ENCODE results near the gene RAB23.

Gene RAB23

DNA sequence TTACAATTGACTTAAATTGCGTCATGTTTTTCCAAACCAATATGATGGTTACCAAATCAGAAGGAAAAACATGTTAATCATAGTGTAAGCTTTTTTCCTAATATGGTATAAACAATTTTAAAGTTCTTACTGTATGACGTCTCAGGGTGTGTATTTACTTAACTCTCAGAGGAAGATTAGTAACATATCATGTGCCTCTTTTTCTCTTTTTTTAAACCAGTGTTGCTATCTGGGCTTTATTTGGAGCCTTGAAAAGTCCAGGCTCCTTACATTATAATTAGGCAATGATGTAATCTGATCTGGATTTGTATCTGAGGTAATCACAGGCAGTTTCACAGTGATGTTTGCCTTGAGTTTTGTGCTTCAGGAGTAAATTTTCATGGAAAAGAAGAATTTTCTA lies 20.4 kb upstream of the RAB23 start:
- DNase-seq (ENCODE audit: low spot score) = no peak

- DNase-seq (ENCODE audit: low spot score) = no peak
Measured at GRCh38 chr6:57226221-57226620, 4.1 kb upstream of the RAB23 start.

DNA sequence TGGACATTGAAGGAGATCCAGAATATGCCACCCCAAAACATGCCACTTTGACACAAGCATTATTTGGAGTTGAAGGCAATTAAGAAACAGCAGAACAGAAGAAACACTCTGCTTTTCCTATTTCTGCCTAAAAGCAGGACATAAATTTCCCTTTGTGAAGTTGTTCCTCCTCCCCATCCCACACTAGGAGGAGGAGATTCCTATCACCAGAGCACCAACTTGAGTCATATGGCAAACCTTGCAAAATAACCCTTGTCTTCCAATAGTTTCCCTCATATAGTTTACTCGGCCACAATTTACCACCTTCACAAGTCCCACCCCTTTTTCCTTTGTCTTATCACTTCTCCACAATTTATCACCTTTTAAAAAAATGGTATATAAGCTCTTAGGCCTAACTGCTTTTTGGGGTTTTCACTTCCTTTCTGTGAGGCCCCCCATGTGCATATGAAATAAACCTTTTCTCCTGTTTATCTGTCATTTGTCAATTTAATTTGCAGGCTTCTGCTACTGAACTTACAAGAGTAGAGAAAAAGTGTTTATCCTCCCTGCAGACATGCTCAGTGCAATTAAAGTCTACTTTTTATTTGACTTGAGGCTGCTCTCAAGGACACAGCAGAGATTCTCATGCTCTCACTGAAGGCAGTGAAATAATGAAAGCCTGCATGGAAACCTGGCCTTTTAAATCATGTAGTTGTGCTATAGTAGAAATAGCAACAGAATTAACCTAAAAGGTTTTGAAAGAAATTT lies 2.8 kb upstream of the RAB23 start:
- no peak for DNase-seq (ENCODE audit: low spot score)

DNA sequence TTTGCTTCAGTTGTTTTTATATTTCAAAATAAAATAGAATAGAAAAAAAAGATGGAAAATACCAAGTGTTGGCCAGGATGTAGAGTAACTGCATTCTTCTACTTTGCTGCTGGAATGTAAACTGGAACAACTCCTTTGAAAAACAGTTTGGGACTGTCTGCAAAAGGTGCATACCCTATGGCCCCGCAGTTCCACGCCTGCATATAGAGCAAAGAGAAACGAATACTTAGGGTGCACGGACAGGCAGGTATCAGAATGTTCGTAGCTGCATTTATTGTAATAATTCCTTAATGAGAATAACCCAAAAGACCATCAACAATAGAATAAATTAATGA lies 603 bp upstream of the RAB23 start:
- DNase-seq (ENCODE audit: low spot score) = no peak

DNA sequence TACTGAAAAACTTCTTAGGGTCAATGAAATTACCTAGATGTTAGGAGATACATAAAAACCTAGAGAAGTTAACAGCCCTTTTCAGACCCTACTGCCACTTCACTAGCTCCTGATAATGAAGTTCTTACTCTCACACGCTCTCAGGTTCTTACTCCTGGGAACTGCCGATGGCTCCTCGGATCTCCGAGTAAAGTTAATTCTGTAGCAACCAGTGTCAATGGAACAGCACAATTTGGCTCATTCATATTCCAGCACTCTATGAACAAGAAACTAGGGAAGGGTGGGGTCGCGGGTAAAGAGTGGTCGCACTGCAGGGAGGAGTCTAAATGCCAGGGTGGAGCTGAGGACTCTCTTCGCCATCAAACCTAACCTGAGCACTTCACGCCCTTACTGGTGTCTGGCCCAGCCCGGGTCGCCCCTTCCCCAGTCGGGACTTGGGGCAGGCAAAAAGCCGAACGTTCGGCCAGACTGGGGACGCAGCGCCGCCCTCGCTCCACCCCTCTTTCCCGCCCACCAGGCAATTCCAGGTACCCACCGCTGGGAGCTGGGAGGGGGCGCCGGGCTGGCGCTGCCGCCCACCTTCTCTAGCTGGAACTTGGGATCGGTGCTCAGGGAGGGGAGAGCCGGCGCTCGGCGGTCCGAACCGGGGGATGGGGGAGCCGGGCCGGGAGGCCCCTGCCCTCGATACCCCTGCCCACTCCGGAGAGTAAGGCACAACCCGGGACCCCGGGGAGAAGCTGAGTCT lies 744 bp downstream of the RAB23 start:
- peak; percentile 51 for DNase-seq (ENCODE audit: low spot score)

- DNase-seq (ENCODE audit: low spot score) = no peak
Measured at GRCh38 chr6:57220083-57220703, 1.9 kb downstream of the RAB23 start.

- no peak for DNase-seq (ENCODE audit: low spot score)
Measured at GRCh38 chr6:57217270-57217669, 4.8 kb downstream of the RAB23 start.

DNA sequence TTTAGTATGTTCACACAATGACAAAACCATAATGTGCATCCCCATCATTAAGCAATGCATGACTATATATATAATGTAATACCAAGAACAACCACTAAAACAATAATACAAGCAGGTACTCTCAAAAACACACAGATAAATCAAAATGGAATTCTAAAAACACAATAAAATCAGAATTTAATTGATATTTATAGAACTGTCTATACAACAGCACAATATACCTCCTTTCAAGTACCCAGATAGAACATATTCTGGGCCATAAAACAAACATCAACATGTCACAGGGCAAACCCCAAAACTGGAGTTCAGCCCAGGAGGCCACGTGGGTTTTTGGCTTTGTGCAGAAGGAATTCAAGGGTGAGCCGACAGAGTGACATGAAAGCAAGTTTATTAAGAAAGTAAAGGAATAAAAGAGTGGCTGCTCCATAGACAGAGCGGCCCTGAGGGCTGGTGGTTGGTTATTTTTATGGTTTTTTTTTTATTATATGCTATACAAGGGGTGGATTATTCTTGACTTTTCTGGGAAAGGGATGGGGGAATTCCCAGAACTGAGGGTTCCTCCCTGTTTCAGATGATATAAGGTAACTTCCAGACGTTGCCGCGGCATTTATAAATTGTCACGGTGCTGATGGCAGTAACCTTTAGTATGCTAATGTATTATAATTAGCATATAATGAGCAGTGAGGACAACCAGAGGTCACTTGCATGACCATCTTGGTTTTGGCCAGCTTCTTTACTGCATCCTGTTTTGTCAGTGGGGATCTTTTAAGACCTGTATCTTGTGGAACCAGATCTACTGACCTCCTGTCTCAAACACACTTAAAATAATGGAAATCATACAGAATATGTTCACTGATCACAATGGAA lies 5.6 kb downstream of the RAB23 start:
- DNase-seq (ENCODE audit: low spot score) = no peak

GRCh38 chr6:57215260-57215659 lies 6.8 kb downstream of the RAB23 start:
- DNase-seq (ENCODE audit: low spot score) = no peak

GRCh38 chr6:57210060-57210459 lies 12.0 kb downstream of the RAB23 start:
- DNase-seq (ENCODE audit: low spot score) = no peak

DNA sequence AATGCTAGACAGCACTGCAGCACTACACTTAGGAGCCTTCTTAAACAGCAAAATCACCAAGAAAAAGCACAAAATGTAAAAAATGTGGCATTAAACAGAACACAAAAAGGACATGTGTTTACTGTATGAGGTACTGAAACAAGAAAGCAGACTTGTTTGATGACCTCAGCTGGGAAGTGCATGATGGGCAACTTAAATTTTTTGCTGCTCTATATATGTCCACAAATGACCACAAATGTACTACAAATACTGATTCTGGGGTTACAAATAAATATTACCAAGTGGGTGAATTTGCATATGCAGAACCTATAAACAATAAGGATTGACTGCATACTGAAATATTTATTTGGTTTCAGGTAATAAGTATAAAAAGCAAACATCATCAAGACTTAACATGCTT lies 13.1 kb downstream of the RAB23 start:
- DNase-seq (ENCODE audit: low spot score) = no peak

DNA sequence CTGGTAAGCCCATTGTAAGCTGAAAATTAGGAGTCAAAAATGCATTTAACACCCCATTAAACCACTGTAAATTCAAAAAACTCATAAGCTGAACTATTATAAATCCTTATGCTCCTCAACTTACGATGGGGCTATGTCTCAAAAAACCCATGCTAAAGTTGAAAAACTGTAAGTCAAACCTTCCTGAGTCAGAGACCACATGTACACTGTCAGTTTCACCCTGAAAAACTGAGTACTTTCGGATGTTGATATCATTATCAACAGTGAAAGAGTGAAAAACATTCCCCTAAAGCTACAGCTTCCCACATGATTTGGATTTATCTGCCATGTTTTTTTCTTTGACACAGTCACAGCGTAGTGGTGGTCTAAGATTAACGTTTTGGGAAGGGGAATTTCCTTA lies 14.2 kb downstream of the RAB23 start:
- no peak for DNase-seq (ENCODE audit: low spot score)

GRCh38 chr6:57207141-57207540 lies 15.0 kb downstream of the RAB23 start:
- no peak for DNase-seq (ENCODE audit: low spot score)

DNA sequence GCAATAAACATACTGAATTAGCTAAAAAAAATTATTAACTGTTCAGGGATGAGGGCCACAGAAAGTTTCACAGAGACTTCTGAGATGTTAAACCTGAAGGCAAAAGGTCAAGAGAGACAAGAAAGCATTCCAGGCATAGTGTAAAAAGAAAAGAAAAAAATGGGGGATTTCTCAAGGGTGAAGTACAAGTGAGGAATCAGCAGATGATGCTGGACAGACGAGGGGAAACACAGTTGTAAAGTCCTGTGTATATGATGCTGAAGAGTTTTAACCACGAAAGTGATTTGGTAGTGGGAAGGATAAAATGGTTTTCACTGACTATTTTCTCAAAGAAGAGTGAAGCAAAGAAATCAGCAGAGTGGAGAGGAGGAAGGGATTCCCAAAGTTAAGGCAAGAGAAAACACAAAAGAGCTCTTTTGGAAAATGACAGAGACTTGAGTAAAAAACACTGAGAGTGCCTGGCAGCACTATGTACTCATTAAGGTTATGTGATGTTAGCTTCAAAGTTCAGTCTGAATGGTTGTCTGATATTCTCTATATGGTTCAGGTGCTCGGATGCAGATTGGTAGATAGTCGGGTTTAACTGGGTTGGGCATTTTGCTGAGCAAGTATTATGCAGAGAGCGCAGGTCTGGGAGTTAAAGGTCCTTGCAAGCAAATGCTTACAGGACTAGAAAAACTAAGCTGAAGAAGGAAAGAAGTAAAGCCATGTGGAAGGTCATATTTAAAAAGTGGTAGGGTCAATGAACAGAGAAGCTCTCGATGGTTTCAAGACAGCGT lies 16.4 kb downstream of the RAB23 start:
- no peak for DNase-seq (ENCODE audit: low spot score)

DNA sequence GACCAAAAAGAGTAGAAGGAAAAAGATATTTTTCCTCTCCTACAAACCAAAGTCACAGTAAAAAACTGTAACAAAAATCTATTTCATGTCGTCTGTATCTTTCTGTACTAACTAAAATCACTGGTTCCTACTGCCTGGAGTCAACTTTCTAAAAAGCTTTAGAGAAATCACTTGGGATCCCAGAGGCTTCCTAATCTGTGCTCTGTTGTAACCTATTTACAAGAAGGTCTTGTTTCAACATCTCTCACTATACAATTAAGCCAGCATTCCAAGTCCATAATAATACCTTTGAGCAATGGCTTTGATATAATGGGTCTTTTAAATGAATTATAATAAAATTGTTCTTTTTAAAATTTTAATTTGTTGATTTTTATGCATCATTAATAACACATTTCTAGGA lies 20.4 kb downstream of the RAB23 start:
- no peak for DNase-seq (ENCODE audit: low spot score)

- no peak for DNase-seq (ENCODE audit: low spot score)
Measured at GRCh38 chr6:57198926-57199636, 23.0 kb downstream of the RAB23 start.

GRCh38 chr6:57195457-57195856 lies 26.6 kb downstream of the RAB23 start:
- DNase-seq (ENCODE audit: low spot score) = no peak

- DNase-seq (ENCODE audit: low spot score) = no peak
Measured at GRCh38 chr6:57193177-57193576, 28.9 kb downstream of the RAB23 start.

DNA sequence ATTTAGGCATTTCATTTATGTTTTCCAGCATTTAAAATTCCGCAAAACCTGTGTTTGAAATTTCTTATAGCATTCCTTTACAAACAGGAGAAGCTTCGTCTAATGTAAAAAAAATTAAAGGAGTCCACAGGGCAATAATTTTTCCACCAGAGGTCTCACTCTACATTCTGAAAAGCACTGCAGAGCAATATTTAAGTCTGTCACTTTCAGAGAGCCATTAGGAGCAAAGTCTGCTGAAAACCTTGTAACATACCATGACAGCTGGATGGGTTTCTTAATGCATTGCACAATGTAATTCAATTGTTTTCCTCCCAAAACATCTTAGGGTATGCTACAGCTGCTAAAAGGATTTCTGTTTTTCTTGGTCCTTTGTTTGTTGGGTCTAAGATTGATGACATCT lies 32.0 kb downstream of the RAB23 start:
- DNase-seq (ENCODE audit: low spot score) = no peak

DNA sequence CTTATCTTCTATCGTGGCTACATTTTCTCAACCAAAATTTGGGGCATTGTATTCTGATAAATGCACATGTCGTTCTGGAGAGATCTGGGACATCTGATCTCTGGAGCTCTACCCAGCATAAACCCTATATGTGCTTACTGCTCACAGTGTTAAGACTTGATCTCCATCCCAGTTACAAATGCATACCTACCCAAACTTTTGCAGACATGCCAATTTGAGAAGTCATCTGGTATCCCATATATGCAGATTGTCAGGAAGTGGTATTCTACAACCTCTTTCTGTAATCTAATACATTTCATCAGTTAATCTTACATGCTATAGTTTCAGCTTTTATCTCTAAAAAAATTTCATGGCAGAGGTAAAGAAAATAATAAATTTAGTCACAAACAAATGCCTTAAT lies 38.8 kb downstream of the RAB23 start:
- DNase-seq (ENCODE audit: low spot score) = no peak

GRCh38 chr6:57182017-57182432 lies 40.1 kb downstream of the RAB23 start:
- no peak for DNase-seq (ENCODE audit: low spot score)
